ENCODE data around the gene CD96.
"Not testable (repeated sequence)": the region's sequence is repeated elsewhere in the genome, so short reads cannot be mapped to it uniquely, and the experiment has no call there.

CD96 gene

DNA sequence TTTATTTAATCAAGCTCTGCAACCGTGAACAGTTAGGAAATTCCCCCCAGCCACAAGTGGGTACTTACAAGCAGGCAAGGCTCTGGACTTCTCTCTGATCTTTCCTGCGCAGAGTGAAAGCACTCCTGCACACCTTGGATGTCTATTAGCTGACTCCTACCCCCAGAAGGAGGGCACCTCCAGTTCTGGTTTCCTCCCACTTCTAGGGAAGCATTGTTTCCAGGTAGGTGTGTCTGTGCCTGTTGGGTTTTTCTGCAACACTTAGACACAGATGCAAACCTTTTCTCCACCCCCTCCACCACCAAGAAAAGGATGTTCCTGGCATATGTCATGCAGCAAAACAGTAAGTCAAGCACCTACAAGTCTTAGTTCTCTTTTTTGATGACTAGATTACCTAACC is 53.2 kb downstream of the CD96 start, which contains the start of gene ZBED2:
Gene ZBED2, minus strand, starts transcription at position 115 of the 400 bp plus-strand sequence. CDS start 1,145 bp downstream, outside the sequence.
- no peak for DNase-seq

DNA sequence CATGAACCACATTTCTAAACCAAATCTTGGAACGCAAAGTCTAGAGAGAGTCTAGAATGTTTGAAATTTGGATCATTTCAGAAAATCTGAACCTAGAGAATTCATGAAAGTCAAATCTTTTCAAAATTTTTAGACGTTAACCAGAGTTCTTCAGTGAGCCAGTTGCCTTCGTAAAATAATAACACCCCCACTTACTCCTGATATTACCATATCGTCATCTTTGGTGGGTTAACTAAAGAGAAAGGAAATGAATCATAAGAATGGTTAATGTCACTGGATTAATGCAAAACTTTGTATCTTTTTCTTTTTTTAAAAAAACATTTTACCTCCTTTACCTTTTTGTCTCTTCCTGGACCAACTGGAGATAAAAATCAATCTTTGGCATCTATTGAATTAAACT is 54.3 kb downstream of the CD96 start:
- DNase-seq = no peak

DNA sequence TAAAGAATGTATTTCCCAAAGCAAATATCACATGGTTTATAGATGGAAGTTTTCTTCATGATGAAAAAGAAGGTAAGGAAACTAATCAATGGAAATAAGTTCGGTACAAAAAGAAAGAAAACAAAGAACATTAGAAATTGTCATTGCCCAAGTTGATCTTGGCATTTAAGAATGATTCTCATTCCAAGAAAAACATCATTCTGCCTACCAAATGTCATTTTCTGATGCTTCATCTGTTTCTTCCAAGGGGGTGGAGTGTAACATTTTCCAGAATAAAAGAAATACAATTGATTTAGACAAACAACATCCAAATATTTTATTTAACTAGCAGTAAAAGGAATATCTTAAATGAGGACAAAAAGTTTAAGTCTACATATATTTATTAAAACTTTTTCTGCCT is 56.1 kb downstream of the CD96 start:
- DNase-seq = no peak

DNA sequence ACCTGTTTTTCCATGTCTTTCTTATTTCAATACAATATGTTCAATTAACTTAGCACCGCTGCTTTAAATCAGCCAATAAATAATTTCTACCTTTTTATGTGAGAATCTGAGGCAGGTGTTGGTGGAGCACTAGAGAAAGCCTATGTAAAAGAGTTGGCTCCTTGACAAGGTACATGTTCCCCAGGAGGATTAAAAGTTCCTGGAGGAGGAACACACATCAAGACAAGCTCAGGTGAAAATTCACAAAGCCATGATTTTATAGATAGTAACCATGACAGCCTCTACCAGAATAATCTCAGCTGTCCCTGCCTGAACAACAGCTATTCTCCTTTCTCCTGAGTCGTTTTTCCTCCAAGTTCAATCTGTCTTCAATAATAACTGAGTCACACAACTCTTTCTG is 56.6 kb downstream of the CD96 start:
- no peak for DNase-seq

DNA sequence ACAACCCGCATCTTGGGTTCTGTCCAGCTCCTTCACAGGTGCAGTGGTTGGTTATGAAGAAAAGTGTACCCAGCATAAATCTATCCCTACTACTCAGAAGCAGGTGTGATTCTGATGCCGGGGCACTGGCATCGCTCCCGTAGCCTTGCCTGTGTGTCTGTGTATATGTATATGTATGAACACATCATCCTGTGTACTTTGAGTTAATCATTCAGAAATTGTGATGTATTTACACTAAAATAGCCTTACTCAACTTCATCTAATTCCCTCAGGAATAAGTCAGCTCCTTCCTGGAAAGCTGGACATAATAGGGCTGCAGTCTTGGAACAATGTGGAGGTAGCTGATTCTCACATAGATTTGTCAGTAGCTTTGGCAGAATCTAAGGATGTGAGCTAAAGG is 59.8 kb downstream of the CD96 start:
- no peak for DNase-seq

DNA sequence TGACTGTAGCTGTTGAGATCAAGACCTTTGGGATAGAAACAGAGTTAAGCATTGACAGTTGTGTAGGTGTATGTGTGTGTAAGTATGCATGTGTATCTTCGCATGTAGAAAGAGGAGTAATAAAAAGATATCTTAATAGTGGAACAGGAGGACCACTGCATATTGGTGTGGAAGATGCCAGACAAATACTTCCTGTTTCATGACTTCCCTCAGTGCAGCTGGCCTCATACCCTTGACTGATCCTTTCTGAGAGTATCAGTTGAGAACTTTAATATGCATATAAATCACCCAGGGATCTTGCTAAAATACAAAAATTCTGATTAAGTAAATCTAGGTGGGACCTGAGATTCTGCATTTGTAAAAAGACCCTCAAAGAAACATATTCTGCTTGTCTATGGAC is 61.7 kb downstream of the CD96 start:
- DNase-seq = no peak

DNA sequence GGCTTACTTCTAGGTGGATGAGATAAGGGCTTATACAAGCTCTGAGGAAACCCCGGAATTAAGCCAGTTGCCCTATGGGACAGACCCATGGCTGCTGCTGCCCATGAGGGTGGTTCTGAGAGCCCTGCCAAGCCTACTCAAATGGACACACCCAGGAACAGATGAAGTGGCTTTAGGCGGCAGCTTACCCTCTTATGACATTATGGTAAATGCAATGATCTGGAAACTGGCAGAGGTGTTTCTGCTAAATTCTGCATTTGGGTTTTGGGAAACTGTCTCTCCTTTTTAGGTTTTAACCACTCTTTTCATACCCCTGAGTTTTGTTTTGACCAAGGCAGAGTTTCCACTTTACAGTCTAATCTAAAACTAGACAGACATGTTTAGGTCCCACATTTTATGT is 62.1 kb downstream of the CD96 start:
- DNase-seq = no peak

DNA sequence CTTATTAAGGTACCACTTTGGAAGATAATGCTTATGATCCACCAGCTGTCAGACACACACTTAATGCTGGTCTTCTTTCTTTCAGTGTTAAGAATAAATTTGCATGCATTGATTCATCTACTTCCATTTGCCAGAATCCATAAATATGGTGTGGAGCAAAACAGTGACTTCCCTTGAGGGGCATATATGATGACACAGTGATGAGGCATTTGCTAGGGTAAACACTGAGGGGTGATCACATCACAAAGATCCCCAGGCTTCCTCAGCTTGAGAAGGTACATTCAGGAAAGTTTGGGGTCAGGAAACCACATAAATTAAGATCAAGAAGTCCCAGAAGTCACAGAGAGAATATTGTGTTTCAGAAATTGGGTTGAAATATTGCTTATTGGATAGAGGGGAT is 63.0 kb downstream of the CD96 start:
- no peak for DNase-seq

DNA sequence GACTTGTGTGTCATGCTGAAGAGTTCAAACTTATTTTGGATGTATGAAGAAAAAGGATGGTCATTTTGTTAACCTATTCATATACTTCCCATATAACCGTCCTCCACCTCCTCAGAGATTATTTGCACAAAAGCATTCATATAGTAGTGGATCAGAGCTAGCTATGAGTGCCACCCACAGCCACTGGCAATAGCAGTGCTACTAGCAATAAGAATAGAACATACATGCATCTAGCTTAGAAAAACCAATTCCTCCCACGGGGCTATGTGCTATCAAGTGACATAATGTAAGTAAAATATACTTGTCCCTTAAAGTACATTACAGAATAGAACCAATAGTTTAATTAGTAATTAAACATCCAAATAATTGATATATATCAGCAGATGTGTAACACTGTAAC is 63.5 kb downstream of the CD96 start:
- no peak for DNase-seq

DNA sequence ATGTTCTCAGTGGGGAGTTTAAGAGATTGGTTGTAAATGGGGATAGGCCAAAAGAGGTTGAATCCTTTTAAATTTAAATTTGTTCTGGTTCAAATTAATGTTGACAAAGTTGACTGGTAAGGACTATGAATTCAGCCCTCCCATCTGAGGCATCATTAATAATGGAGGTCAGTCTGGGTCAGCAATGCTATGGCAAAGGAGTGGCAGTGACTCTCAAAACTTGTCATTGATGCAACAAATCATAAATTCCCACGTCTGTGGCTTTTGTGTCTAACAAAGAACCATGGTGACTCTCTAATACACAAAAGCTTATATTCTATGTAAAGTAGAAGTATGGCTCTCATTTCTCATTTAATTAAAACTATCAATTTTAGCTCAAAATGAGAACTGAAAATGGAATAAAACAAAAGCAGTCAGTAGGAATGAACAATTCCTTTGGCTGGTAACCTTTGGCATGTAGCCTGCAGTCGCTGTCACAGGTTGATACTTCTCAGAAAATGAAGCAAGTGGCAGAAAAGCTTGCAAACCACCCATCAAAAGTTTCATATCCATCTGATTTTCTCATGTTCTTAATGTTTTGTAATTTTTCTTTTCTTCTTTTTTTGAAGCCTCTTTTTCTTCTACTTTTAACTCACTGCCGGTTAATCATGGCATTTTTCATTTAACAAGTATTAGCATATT is 65.4 kb downstream of the CD96 start:
- DNase-seq = no peak

DNA sequence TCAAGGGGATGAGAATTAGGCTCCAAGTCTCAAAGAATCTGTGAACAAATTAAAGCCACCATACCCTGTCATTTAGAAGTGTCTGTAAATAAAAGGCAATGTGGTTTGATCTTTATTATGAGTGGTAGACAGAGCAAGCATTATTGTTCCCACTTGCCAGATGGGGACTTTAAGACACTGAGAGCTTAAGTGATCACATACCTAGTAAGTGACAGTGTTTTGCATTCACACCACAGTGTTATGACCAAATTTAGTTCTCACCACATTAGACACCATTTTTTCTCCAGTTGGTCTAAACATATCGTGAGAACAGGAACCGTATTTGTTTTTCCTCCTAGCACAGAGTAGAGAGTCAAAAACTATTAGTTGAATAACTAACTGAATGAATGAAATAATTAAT is 66.4 kb downstream of the CD96 start:
- no peak for DNase-seq

DNA sequence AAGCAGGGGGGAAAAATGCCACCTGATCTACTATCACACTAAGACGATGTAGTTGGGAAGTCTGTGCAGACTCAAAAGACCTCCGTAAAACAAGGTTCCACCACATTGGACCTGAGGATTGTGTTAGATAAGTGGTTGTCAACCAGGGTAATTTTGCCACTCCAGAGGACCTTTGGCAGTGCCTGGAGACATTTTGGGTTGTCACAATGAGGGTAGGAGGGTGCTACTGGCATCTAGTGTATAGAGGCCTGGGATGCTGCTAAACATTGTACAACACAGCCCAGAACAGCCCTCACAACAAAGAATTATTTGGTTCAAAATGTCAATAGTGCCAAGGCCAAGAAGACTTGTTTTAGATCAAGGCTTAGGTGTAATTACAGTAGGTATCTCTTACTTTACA is 67.7 kb downstream of the CD96 start:
- no peak for DNase-seq

DNA sequence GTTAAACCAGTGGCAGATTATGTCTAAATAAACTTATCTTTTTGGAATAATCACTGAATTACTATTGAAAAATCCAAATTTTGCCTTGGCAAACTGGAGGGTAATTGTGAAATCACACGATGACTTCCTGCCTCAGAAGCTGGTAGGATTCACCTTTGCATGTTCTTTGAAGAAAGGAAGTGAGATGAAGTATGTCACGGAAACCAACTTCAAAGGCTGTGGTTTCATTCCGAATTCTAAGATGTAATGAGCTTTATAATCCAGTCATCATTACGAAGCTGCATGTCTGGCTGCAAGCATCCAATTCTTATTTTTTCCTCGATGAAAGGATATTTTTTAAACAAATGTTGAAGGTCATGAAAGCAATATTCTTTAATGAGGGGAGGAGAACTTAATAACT is 68.2 kb downstream of the CD96 start:
- DNase-seq = peak; percentile 37

DNA sequence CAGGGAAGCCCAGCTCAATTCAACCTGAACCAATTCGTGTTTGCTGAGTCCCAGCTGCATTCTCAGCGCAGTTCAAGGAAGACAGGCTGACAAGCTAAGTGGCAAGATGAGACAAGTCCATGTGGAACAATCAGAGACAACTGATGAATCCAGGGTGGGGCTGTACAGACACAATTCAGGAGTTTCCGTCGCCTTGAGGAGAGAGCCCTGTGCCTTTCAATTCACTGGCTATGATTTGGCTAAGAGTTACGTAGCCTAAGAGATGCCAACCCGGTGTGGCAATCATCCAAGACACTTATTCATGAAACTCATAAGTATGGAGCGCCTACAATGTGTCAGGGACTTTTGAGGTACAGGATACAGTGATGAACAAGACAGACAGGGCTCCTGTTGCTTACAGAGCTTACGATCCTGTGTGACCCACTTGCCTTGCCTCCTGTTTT is 68.6 kb downstream of the CD96 start:
- no peak for DNase-seq

DNA sequence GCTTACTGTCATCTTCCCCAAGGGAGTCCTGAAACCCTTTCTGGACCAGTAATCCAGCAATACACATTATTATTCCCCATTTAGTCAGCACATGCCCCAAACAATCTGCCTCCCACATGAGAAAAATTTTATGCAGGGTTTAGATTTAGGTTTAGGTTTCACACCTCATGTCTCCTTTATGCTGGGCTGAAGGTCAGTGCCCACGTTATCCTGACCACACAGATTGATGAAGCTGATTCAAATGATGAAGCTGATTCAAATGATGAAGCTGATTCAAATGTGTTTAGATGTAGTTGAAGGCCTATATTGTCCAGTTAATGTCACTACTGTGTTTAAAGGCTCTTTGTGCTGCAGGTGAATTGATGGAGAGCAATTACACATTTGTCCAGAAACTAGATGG is 71.3 kb downstream of the CD96 start:
- DNase-seq = no peak

DNA sequence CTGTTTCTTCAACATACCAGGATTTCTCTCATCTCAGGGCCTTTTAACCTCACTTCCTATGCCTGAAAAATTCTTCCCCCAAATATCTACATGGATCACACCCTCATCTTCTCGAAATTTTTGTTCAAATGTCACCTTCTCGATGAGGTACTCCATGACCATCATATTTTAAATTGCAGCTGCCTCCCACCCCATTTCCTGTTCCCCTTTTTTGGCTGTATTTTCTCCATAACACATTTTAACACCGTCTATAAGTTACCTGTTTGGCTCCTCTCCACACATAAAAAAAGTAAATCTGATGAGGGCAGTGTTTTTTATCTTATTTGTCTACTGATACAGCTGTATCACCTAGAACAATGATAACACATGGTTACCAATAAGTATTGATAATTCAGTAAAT is 73.9 kb downstream of the CD96 start:
- DNase-seq = no peak

DNA sequence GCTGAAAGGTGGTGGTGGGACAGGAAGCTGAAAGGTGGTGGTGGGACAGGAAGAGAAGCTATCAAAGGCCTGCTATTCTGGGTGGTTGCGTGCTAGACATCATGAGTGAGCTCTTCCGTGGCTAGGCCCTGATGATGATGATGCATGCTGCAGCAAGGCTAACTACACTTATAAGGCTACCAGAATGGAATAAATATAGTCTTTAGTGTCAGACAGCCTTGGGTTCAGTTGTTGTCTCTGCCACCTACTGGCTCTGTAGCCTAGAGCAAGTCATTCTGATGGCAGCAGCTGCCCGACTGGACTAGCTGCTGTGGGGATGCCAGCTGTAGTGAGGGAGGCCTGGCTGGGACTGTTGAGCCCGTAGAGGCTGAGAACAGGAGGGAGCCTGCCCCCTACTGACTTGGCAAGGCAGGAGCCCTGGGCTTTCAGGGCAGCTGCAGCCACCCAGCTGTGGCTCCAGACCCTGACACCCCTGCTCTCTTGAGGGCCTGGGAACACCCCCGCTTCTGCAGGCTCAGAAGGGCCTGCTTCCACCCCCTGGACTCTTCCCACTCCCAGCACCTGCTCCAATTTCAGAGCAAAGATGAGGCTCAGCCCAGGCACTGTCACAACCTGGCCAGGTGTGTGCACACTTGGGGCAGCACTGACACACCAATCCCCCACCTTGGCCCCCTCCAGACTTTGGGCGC is 74.6 kb downstream of the CD96 start:
- peak; percentile 63 for DNase-seq

DNA sequence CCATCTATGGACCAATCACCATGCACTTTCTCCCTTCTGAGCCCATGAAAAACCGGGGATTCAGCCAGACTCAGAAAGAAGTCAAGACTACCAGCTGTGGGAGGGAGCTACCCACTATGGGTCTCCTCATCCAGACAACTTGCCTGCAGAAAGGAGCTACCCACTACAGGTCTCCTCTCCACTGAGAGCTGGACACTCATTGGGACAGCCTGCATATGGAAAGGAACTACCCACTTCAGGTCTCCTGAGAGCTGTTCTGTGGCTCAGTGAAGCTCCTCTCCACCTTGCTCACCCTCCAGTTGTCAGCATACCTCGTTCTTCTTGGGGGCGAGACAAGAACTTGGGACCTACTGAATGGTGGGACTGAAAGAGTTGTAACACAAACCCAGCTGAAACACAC is 75.4 kb downstream of the CD96 start:
- no peak for DNase-seq

DNA sequence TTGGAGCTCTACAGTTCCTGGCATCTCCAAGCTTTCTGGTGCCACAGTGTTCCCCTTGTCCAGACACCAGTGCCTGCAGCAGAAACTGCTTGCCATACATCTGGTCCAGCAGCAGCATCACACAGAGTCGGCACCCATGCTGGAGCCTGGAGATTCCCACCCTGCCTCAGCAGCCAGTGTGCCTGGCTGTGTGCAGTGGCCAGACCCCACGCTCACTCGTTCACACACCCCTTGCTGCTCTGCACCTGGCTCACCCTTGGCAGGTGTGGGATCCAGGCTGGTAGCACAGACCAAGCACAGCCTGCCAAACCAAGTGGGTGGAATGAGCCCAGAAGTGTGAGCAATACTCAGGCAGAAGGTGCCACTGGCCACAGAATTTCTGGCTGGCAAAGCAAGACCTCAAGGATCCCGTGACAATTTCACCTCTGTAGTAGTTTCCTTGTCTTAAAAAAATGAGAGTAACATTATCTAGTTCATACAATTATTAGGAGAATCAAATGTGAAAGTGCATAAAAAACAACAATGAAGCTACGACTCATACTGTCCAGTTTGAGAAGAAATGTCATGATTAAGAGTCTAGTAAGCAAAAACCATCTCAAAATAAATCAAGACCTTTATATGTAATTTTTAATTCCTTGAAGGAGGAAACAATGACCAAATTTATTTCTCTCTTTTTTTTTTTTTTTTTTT is 76.1 kb downstream of the CD96 start:
- no peak for DNase-seq

DNA sequence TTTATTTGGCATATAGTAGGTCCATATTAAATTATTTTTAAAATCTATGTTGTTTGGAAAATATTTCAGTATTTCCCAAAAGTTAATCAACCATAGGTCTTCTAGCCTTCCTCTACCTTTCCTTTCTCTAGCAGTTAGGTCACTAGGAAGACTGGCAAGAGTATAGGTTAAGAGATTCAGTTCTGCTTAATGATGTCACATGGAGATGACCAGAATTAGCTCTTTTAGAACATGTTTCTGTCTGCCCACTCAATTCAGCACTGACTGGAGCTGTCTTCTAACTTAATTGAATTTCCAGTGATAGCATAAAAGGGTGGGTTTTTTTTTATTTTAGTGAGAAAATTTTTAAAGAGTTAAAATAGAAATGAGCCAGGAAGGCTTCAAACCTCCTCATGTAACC is 76.9 kb downstream of the CD96 start:
- DNase-seq = no peak

DNA sequence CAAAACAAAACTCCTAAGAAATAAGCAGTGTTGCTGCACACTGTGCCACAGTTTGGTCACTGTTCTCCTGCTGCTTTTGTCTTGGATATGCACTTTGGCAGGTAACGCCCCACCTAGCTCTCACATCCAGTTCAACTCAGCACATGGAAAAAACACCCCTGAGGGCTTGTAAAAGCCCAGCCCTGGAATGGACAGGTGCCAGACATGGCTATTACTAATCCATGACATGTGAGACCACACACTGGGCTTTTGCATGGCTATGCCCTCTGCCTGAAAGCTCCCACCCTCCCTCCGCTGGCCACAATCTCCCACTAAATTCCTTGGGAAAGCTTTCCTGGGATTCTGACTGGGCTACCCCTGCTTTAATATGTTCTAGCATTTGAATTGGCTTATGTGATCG is 77.8 kb downstream of the CD96 start:
- DNase-seq = no peak

DNA sequence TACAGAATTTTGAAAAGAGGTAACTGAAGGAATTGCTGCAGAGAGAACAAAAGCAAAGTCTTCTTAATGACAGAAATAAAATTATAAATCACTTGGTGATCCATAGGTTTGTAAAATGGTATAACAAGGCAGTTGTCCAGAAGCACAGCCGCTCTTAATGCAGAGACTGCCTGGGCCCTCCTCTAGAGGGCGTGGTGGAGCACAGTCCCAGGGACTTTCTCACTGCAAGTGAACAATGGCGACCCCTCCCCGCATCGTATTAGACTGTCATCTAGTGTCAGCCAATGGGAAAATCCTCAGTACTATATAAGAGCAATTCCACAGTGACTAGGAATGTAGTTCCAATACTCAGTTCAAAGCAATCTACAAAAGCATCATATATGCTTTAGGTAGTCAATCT is 79.5 kb downstream of the CD96 start:
- peak; percentile 53 for DNase-seq

DNA sequence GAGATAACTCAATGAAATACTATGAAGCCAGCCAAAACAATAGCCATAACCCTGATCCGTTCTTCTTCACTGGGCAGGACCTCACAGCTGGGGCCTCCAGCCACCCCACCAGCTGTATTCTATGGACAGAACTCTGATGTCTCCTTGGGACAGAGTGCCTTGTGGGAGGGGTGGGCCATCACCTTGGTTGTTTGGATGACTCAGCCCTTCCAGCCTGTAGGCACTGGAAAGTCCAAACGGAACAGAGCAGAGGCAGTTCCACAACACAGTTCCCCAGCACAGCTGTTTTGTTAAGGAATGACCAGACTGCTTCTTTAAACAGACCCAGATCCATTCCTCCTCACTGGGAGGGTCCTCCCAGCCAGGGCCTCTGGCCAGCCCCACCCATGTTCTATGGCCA is 85.1 kb downstream of the CD96 start:
- DNase-seq = no peak

DNA sequence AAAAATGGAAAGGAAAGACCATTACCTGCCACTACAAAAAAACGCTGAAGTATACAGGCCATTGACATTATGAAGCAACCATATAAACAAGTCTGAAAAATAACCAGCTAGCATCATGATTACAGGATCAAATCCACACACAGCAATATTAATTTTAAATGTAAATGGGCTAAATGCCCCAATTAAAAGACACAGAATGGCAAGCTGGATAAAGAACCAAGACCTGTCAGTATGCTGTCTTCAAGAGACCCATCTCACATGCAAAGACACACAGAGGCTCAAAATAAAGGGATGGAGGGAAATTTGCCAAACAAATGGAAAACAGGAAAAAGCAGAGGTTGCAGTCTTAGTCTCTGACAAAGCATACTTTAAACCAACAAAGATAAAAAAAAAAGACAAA is 87.0 kb downstream of the CD96 start:
- DNase-seq = not testable (repeated sequence)

All from activated CD8-positive, alpha-beta memory T cell treated with anti-CD3 and anti-CD28 coated beads, Interleukin-2, amount 50 U/mL, for 4 hours (primary cell).